GM23338 (cell line): ENCODE measurements around the gene MAD1L1. TPM values are rescaled to one million over a fixed set of nuclear protein-coding genes. Genes with fewer than 3 reads are reported as not detected.

Source experiments
- ATAC-seq: fragments of 200-7000 bp; cut with Tn5 transposase; 3 replicates; pipeline ENCODE4 v1.9.1; 2020
- DNase-seq: peaks from one replicate; pipeline ENCODE4 v3.0.0-alpha.2; 2015; ENCODE audit warnings: low spot score
- H2AFZ ChIP-seq: fragments of 200-600 bp; sonication (generic); 2 replicates; pipeline ENCODE4 v1.8.0; 2016; ENCODE audit warnings: antibody characterized with exemption, mild to moderate bottlenecking, moderate library complexity
- H3F3A ChIP-seq: fragments of 200-600 bp; sonication (generic); replicated peaks from 2 replicates; pipeline ENCODE4 v1.8.0; 2017; ENCODE audit warnings: antibody characterized with exemption, mixed run types, low read depth
- H3K27ac ChIP-seq: fragments of 200-600 bp; sonication (generic); 2 replicates; pipeline ENCODE4 v1.6.1; 2016; ENCODE audit warnings: low read depth
- H3K27me3 ChIP-seq: fragments of 200-600 bp; sonication (generic); 2 replicates; pipeline ENCODE4 v1.8.0; 2016; ENCODE audit warnings: mild to moderate bottlenecking, mixed run types, moderate library complexity; ENCODE audit not compliant: insufficient read depth
- H3K36me3 ChIP-seq: fragments of 200-600 bp; sonication (generic); 2 replicates; pipeline ENCODE4 v1.8.0; 2016; ENCODE audit warnings: mild to moderate bottlenecking; ENCODE audit not compliant: insufficient read depth
- H3K4me1 ChIP-seq: fragments of 200-600 bp; sonication (generic); 2 replicates; pipeline ENCODE4 v1.8.0; 2016; ENCODE audit warnings: mild to moderate bottlenecking, moderate library complexity; ENCODE audit not compliant: insufficient read depth
- H3K4me2 ChIP-seq: fragments of 200-600 bp; sonication (generic); 2 replicates; pipeline ENCODE4 v1.7.1; 2017; ENCODE audit warnings: mixed run types
- H3K4me3 ChIP-seq: fragments of 200-600 bp; sonication (generic); 2 replicates; pipeline ENCODE4 v1.6.1; 2016; ENCODE audit warnings: mixed run types
- H3K79me2 ChIP-seq: fragments of 200-600 bp; sonication (generic); replicated peaks from 2 replicates; pipeline ENCODE4 v1.8.0; 2017; ENCODE audit warnings: mild to moderate bottlenecking; ENCODE audit not compliant: insufficient read depth
- H3K9me2 ChIP-seq: fragments of 200-600 bp; sonication (generic); 2 replicates; pipeline ENCODE4 v1.8.0; 2017; ENCODE audit not compliant: insufficient read depth
- H4K20me1 ChIP-seq: fragments of 200-600 bp; sonication (generic); replicated peaks from 2 replicates; pipeline ENCODE4 v1.8.0; 2017; ENCODE audit warnings: mild to moderate bottlenecking; ENCODE audit not compliant: insufficient read depth
- H3K27ac Mint-ChIP-seq: 2 replicates; pipeline ENCODE4 v1.8.0; 2020; ENCODE audit warnings: inconsistent platforms, mild to moderate bottlenecking, moderate library complexity, mixed read lengths
- H3K27me3 Mint-ChIP-seq: 3 replicates; pipeline ENCODE4 v1.8.0; 2022; ENCODE audit warnings: low read depth, mild to moderate bottlenecking, moderate library complexity, mixed read lengths, inconsistent platforms; ENCODE audit not compliant: insufficient read depth, poor library complexity
- H3K36me3 Mint-ChIP-seq: 3 replicates; pipeline ENCODE4 v1.8.0; 2021; ENCODE audit warnings: low read depth, mild to moderate bottlenecking, inconsistent platforms, moderate library complexity, mixed read lengths
- H3K4me1 Mint-ChIP-seq: 3 replicates; pipeline ENCODE4 v1.8.0; 2020; ENCODE audit warnings: mild to moderate bottlenecking, inconsistent platforms, mixed read lengths
- H3K4me3 Mint-ChIP-seq: 3 replicates; pipeline ENCODE4 v1.8.0; 2021; ENCODE audit warnings: moderate library complexity, mild to moderate bottlenecking, inconsistent platforms, mixed read lengths
- H3K9me3 Mint-ChIP-seq: 3 replicates; pipeline ENCODE4 v1.8.0; 2020; ENCODE audit warnings: moderate library complexity, mild to moderate bottlenecking, inconsistent platforms, mixed read lengths
- CREB1 ChIP-seq: fragments of 250-450 bp; sonication (Bioruptor Pico); IDR thresholded peaks from 2 replicates; pipeline ENCODE4 v1.5.0; 2020; ENCODE audit warnings: low read depth, mild to moderate bottlenecking, moderate library complexity
- CTCF ChIP-seq, 2 experiments: fragments of 200-600 bp in 1 of 2; sonication (generic) in 1 of 2; conservative IDR thresholded peaks; 2 replicates each; pipeline versions ENCODE4 v1.5.1 to v1.6.1; 2016 to 2017; ENCODE audit warnings: antibody characterized with exemption in 2 of 2, low read depth in 2 of 2, mild to moderate bottlenecking in 2 of 2, moderate library complexity in 1 of 2
- ETS1 ChIP-seq: IDR thresholded peaks from 2 replicates; pipeline ENCODE4 v1.6.1; 2016; ENCODE audit warnings: antibody characterized with exemption
- EZH2 ChIP-seq: fragments of 200-600 bp; sonication (generic); IDR thresholded peaks from one replicate; pipeline ENCODE4 v1.8.0; 2017; ENCODE audit warnings: antibody characterized with exemption, mild to moderate bottlenecking, low read depth; ENCODE audit not compliant: unreplicated experiment
- EZH2phosphoT487 ChIP-seq: fragments of 200-600 bp; sonication (generic); IDR thresholded peaks from one replicate; pipeline ENCODE4 v1.8.1; 2018; ENCODE audit warnings: antibody characterized with exemption; ENCODE audit not compliant: unreplicated experiment
- JUNB ChIP-seq: IDR thresholded peaks from one replicate; pipeline ENCODE4 v1.6.1; 2016; ENCODE audit warnings: antibody characterized with exemption; ENCODE audit not compliant: unreplicated experiment
- NANOG ChIP-seq: IDR thresholded peaks from 2 replicates; pipeline ENCODE4 v1.6.1; 2016; ENCODE audit warnings: antibody characterized with exemption, borderline replicate concordance
- POLR2AphosphoS5 ChIP-seq: IDR thresholded peaks from 2 replicates; pipeline ENCODE4 v1.6.1; 2016; ENCODE audit warnings: antibody characterized with exemption, low read depth
- STAT1 ChIP-seq: IDR thresholded peaks from one replicate; pipeline ENCODE4 v1.6.1; 2016; ENCODE audit warnings: antibody characterized with exemption; ENCODE audit not compliant: unreplicated experiment
- ZNF114 ChIP-seq: fragments of 250-450 bp; sonication (Bioruptor Pico); IDR thresholded peaks from 2 replicates; pipeline ENCODE4 v1.5.0; 2020; ENCODE audit warnings: mild to moderate bottlenecking, moderate library complexity
- ZNF331 ChIP-seq: fragments of 250-450 bp; sonication (Bioruptor Pico); IDR thresholded peaks from 2 replicates; pipeline ENCODE4 v1.5.0; 2020; ENCODE audit warnings: low read depth, mild to moderate bottlenecking, moderate library complexity
- polyA plus RNA-seq: library from polyadenylated mRNA; unstranded; fragments of >200 nt; fragmentation: Nextera tagmentation; extraction: Ambion mirVana; gene quantifications from 2 replicates; pipeline ENCODE4 v1.2.1, GENCODE V29; 2016
- total RNA-seq: library from RNA; depleted of rRNA; stranded (reverse); fragments of >200 nt; shearing (Covaris generic); gene quantifications from 2 replicates; pipeline ENCODE4 v1.2.3, GENCODE V29; 2014
- TF ChIP-seq, protein P1 (sequence below): IDR thresholded peaks from one replicate; pipeline ENCODE4 v1.6.1; 2018; ENCODE audit warnings: antibody characterized with exemption; ENCODE audit not compliant: unreplicated experiment
- TF ChIP-seq, protein P2 (sequence below): fragments of 250-450 bp; sonication (Bioruptor Pico); IDR thresholded peaks from 2 replicates; pipeline ENCODE4 v1.5.0; 2020; ENCODE audit warnings: mild to moderate bottlenecking, moderate library complexity

Gene MAD1L1
- total and polyA plus RNA-seq, 2 experiments from 2014 or later: 40.3 to 59.3 TPM

GRCh38 chr7:1898628-1899185 lies 334.0 kb downstream of the MAD1L1 start:
- ATAC-seq (no peak), DNase-seq (no peak)
- Mint-ChIP-seq H3K9me3 (no peaks in the 10 kb centered on the region), H3K4me1 (no peaks in the 10 kb centered on the region; the same call in 1 of the 3 replicates), H3K27me3 (no peaks in the 10 kb centered on the region), H3K4me3 (no peak overlapping the region), H3K27ac (no peak overlapping the region), H3K36me3 (peaks cover 2% of the 10 kb centered on the region; the same call in 1 of the 3 replicates)
- Histone ChIP-seq H3K36me3 (no peaks in the 10 kb centered on the region), H3K9me2 (no peaks in the 10 kb centered on the region), H3K4me3 (no peak overlapping the region), H3K27ac (no peak overlapping the region), H3K4me2 (no peak overlapping the region), H3K4me1 (no peaks in the 10 kb centered on the region), H3K27me3 (no peaks in the 10 kb centered on the region), H3K79me2 (no peaks in the 10 kb centered on the region), H2AFZ (no peak overlapping the region), H3F3A (no peaks in the 10 kb centered on the region), H4K20me1 (no peaks in the 10 kb centered on the region)
- TF ChIP-seq CREB1 (CRISPR knock-in tag) (no peak), ZNF331 (CRISPR knock-in tag) (no peak), ZNF114 (CRISPR knock-in tag) (no peak), ETS1 (no peak), EZH2 (no peak), JUNB (no peak), POLR2AphosphoS5 (no peak), STAT1 (no peak), EZH2phosphoT487 (no peak), CTCF (conservative IDR thresholded peaks at IDR 0.05; ENCODE audit: low read depth in 2 of 2) (no peak), NANOG (no peak)
- TF ChIP-seq, protein P1, sequence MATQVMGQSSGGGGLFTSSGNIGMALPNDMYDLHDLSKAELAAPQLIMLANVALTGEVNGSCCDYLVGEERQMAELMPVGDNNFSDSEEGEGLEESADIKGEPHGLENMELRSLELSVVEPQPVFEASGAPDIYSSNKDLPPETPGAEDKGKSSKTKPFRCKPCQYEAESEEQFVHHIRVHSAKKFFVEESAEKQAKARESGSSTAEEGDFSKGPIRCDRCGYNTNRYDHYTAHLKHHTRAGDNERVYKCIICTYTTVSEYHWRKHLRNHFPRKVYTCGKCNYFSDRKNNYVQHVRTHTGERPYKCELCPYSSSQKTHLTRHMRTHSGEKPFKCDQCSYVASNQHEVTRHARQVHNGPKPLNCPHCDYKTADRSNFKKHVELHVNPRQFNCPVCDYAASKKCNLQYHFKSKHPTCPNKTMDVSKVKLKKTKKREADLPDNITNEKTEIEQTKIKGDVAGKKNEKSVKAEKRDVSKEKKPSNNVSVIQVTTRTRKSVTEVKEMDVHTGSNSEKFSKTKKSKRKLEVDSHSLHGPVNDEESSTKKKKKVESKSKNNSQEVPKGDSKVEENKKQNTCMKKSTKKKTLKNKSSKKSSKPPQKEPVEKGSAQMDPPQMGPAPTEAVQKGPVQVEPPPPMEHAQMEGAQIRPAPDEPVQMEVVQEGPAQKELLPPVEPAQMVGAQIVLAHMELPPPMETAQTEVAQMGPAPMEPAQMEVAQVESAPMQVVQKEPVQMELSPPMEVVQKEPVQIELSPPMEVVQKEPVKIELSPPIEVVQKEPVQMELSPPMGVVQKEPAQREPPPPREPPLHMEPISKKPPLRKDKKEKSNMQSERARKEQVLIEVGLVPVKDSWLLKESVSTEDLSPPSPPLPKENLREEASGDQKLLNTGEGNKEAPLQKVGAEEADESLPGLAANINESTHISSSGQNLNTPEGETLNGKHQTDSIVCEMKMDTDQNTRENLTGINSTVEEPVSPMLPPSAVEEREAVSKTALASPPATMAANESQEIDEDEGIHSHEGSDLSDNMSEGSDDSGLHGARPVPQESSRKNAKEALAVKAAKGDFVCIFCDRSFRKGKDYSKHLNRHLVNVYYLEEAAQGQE: no peak
- TF ChIP-seq, protein P2, sequence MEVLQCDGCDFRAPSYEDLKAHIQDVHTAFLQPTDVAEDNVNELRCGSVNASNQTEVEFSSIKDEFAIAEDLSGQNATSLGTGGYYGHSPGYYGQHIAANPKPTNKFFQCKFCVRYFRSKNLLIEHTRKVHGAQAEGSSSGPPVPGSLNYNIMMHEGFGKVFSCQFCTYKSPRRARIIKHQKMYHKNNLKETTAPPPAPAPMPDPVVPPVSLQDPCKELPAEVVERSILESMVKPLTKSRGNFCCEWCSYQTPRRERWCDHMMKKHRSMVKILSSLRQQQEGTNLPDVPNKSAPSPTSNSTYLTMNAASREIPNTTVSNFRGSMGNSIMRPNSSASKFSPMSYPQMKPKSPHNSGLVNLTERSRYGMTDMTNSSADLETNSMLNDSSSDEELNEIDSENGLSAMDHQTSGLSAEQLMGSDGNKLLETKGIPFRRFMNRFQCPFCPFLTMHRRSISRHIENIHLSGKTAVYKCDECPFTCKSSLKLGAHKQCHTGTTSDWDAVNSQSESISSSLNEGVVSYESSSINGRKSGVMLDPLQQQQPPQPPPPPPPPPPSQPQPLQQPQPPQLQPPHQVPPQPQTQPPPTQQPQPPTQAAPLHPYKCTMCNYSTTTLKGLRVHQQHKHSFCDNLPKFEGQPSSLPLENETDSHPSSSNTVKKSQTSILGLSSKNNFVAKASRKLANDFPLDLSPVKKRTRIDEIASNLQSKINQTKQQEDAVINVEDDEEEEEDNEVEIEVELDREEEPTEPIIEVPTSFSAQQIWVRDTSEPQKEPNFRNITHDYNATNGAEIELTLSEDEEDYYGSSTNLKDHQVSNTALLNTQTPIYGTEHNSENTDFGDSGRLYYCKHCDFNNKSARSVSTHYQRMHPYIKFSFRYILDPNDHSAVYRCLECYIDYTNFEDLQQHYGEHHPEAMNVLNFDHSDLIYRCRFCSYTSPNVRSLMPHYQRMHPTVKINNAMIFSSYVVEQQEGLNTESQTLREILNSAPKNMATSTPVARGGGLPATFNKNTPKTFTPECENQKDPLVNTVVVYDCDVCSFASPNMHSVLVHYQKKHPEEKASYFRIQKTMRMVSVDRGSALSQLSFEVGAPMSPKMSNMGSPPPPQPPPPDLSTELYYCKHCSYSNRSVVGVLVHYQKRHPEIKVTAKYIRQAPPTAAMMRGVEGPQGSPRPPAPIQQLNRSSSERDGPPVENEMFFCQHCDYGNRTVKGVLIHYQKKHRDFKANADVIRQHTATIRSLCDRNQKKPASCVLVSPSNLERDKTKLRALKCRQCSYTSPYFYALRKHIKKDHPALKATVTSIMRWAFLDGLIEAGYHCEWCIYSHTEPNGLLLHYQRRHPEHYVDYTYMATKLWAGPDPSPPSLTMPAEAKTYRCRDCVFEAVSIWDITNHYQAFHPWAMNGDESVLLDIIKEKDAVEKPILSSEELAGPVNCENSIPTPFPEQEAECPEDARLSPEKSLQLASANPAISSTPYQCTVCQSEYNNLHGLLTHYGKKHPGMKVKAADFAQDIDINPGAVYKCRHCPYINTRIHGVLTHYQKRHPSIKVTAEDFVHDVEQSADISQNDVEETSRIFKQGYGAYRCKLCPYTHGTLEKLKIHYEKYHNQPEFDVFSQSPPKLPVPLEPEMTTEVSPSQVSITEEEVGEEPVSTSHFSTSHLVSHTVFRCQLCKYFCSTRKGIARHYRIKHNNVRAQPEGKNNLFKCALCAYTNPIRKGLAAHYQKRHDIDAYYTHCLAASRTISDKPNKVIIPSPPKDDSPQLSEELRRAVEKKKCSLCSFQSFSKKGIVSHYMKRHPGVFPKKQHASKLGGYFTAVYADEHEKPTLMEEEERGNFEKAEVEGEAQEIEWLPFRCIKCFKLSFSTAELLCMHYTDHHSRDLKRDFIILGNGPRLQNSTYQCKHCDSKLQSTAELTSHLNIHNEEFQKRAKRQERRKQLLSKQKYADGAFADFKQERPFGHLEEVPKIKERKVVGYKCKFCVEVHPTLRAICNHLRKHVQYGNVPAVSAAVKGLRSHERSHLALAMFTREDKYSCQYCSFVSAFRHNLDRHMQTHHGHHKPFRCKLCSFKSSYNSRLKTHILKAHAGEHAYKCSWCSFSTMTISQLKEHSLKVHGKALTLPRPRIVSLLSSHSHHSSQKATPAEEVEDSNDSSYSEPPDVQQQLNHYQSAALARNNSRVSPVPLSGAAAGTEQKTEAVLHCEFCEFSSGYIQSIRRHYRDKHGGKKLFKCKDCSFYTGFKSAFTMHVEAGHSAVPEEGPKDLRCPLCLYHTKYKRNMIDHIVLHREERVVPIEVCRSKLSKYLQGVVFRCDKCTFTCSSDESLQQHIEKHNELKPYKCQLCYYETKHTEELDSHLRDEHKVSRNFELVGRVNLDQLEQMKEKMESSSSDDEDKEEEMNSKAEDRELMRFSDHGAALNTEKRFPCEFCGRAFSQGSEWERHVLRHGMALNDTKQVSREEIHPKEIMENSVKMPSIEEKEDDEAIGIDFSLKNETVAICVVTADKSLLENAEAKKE (CRISPR knock-in tag): no peak
